K562 (cell line): ENCODE data around the gene GNG14.
A peak's percentile ranks its signal among the peaks of the same experiment; 100 is the strongest.

Experiments
- GABPA ChIP-seq: fragments of 200-800 bp; sonication (Bioruptor generic); conservative IDR thresholded peaks from 2 replicates; pipeline ENCODE4 v1.6.1; 2016; ENCODE audit warnings: low read depth, missing genetic modification characterization, missing compliant biosample characterization
- ZFPM2 ChIP-seq: fragments of 250-450 bp; sonication (Bioruptor Pico); IDR thresholded peaks from 2 replicates; pipeline ENCODE4 v1.5.1; 2022; ENCODE audit warnings: mild to moderate bottlenecking

- TF ChIP-seq GABPA (tag): peak; percentile 98
- no peak for TF ChIP-seq ZFPM2 (CRISPR knock-in tag)
These were observed 8.9 kb downstream of the GNG14 start, which contains the start of gene FBXW9 for GRCh38 chr19:12696366-12697335.
